ENCODE results near the gene SYT17. TPM values are rescaled to one million over a fixed set of nuclear protein-coding genes. Genes with fewer than 3 reads are reported as not detected.

Gene SYT17
- total and polyA plus RNA-seq, 10 of the 15 experiments (the other 5 are each of a cell fraction or from before 2014, with no cell fraction given), result 3.7 to 12.3 (median 5.0) TPM

DNA sequence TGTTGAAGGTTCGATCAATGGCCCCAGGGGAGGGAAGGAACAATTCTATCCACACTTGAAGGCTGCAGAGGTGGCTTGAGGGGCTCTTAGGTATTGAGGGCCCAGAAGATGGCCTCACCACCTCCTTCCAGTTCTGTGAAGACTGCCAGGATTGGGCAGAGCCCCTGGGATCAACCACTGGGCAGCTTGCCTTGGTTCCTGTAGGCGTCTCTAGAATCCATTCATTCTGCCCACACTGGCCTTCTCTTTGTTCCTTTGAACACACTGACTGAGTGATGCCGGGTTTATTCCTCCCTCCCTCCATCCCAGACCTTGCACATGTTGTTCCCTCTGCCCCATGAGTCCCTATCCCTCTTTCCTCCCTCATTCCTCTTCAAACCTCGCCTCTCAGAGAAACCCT is 50.5 kb downstream of the SYT17 start (continued):
- TF ChIP-seq CREB1 (IDR thresholded peaks at IDR 0.05; ENCODE audit: low read depth) (no peak), BCL11A (IDR thresholded peaks at IDR 0.05; ENCODE audit: low read depth, low read length) (no peak), CEBPB (IDR thresholded peaks at IDR 0.05; ENCODE audit: borderline replicate concordance in 1 of 2, low read depth in 2 of 2, low read length in 2 of 2) (no peak)

GRCh38 chr16:19219836-19220235 is 51.8 kb downstream of the SYT17 start:
- Histone ChIP-seq H3K4me3 (no peak overlapping the region), H3K9me3 (replicated peaks; ENCODE audit: control insufficient read depth, insufficient read depth, low read length) (peaks cover 3% of the 10 kb centered on the region; the same call in 2 of the 3 replicates), H4K20me1 (ENCODE audit: control insufficient read depth, insufficient read depth) (no peaks in the 10 kb centered on the region), H3K4me1 (ENCODE audit: control insufficient read depth, insufficient read depth, low read length) (no peaks in the 10 kb centered on the region), H3K79me2 (ENCODE audit: control insufficient read depth, insufficient read depth, low read length) (no peaks in the 10 kb centered on the region), H3K36me3 (ENCODE audit: control insufficient read depth in 2 of 2, insufficient read depth in 2 of 2, low read length in 1 of 2) (no peaks in the 10 kb centered on the region; a peak in 1 of 4 replicates), H2AFZ (ENCODE audit: control insufficient read depth, low read depth, low read length) (no peak overlapping the region), H3K9ac (ENCODE audit: control insufficient read depth, insufficient read depth, low read length) (no peak overlapping the region), H3K27ac (ENCODE audit: control insufficient read depth, insufficient read depth) (no peak overlapping the region), H3K4me2 (ENCODE audit: control insufficient read depth, insufficient read depth) (no peak overlapping the region), H3K27me3 (replicated peaks in 1 of 2; ENCODE audit: control insufficient read depth in 2 of 2, insufficient read depth in 2 of 2, low read length in 1 of 2) (no peaks in the 10 kb centered on the region)
- BruUV-seq (replicated peaks), result no TSS peak
- 61% methylated on average over 2 of the region's 2 CpGs for WGBS (ENCODE audit: insufficient coverage, insufficient replicate concordance, low lambda C conversion rate, missing lambda C conversion rate)
- in situ Hi-C loops (cut with MboI), result no loop called here
- RAD21 ChIA-PET (ENCODE audit: unreplicated experiment), result no interaction called here
- intact Hi-C loops (cut with micrococcal nuclease; ENCODE audit: unreplicated experiment), result no loop called here
- DNase-seq (ENCODE audit: low read depth, low spot score), result no peak
- POLR2A ChIA-PET, result no interaction called here
- TF ChIP-seq POLR2AphosphoS5 (IDR thresholded peaks at IDR 0.05; ENCODE audit: low read length) (no peak), NBN (IDR thresholded peaks at IDR 0.05) (no peak)
- TF ChIP-seq, protein P1, sequence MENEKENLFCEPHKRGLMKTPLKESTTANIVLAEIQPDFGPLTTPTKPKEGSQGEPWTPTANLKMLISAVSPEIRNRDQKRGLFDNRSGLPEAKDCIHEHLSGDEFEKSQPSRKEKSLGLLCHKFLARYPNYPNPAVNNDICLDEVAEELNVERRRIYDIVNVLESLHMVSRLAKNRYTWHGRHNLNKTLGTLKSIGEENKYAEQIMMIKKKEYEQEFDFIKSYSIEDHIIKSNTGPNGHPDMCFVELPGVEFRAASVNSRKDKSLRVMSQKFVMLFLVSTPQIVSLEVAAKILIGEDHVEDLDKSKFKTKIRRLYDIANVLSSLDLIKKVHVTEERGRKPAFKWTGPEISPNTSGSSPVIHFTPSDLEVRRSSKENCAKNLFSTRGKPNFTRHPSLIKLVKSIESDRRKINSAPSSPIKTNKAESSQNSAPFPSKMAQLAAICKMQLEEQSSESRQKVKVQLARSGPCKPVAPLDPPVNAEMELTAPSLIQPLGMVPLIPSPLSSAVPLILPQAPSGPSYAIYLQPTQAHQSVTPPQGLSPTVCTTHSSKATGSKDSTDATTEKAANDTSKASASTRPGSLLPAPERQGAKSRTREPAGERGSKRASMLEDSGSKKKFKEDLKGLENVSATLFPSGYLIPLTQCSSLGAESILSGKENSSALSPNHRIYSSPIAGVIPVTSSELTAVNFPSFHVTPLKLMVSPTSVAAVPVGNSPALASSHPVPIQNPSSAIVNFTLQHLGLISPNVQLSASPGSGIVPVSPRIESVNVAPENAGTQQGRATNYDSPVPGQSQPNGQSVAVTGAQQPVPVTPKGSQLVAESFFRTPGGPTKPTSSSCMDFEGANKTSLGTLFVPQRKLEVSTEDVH (IDR thresholded peaks at IDR 0.05; ENCODE audit: low read depth, partially characterized antibody), result no peak
- ATAC-seq, result no peak
- CTCF ChIA-PET, result no interaction called here
- SMC1A ChIA-PET (ENCODE audit: uncharacterized antibody, unreplicated experiment), result no interaction called here
- no peak for FAIRE-seq

Measured in GM12878 (cell line).